Measurements from ENCODE around the gene CLK4. TPM values are rescaled to one million over a fixed set of nuclear protein-coding genes. Genes with fewer than 3 reads are reported as not detected.

Gene CLK4
- total RNA-seq, 2 donors from 2014 or later: 9.6 to 17.3 TPM

GRCh38 chr5:178555005-178555404 is 71.8 kb downstream of the CLK4 start:
- DNase-seq (ENCODE audit: low spot score): no peak
- no peaks in the 10 kb centered on the region for H3K36me3 ChIP-seq
- H3K27ac ChIP-seq: no peak overlapping the region
- H3K4me3 ChIP-seq: no peak overlapping the region
- no peaks in the 10 kb centered on the region for H3K4me1 ChIP-seq
- no peaks in the 10 kb centered on the region for H3K9me3 ChIP-seq
- H3K27me3 ChIP-seq: no peaks in the 10 kb centered on the region
- TF ChIP-seq, protein P1, sequence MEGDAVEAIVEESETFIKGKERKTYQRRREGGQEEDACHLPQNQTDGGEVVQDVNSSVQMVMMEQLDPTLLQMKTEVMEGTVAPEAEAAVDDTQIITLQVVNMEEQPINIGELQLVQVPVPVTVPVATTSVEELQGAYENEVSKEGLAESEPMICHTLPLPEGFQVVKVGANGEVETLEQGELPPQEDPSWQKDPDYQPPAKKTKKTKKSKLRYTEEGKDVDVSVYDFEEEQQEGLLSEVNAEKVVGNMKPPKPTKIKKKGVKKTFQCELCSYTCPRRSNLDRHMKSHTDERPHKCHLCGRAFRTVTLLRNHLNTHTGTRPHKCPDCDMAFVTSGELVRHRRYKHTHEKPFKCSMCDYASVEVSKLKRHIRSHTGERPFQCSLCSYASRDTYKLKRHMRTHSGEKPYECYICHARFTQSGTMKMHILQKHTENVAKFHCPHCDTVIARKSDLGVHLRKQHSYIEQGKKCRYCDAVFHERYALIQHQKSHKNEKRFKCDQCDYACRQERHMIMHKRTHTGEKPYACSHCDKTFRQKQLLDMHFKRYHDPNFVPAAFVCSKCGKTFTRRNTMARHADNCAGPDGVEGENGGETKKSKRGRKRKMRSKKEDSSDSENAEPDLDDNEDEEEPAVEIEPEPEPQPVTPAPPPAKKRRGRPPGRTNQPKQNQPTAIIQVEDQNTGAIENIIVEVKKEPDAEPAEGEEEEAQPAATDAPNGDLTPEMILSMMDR (IDR thresholded peaks at IDR 0.05): no peak

- Histone ChIP-seq H3K27ac (no peak overlapping the region), H3K4me1 (no peaks in the 10 kb centered on the region), H3K36me3 (no peaks in the 10 kb centered on the region), H3K27me3 (no peaks in the 10 kb centered on the region), H3K9me3 (no peaks in the 10 kb centered on the region), H3K4me3 (no peak overlapping the region)
- TF ChIP-seq, protein P1 (IDR thresholded peaks at IDR 0.05): no peak
- DNase-seq (ENCODE audit: low spot score): no peak
Observed at GRCh38 chr5:178554311-178554710, 72.5 kb downstream of the CLK4 start.

GRCh38 chr5:178553517-178553916 is 73.3 kb downstream of the CLK4 start:
- H3K36me3 ChIP-seq: no peaks in the 10 kb centered on the region
- DNase-seq (ENCODE audit: low spot score): no peak
- TF ChIP-seq, protein P1 (IDR thresholded peaks at IDR 0.05): no peak

More at GRCh38 chr5:178553517-178553916, 73.3 kb downstream of the CLK4 start:
- Histone ChIP-seq H3K4me1 (no peaks in the 10 kb centered on the region), H3K27me3 (no peaks in the 10 kb centered on the region), H3K27ac (no peak overlapping the region), H3K9me3 (no peaks in the 10 kb centered on the region), H3K4me3 (no peak overlapping the region)

Other genes with a start within 250 kb of the CLK4 start
- gene COL23A1, start 36.7 kb downstream of the CLK4 start, total RNA-seq: 1 to 10 TPM; 5.7 to 6.8 TPM
- gene ZNF354A, start 103.6 kb upstream of the CLK4 start, total RNA-seq: 1 to 10 TPM; 6.4 to 8.1 TPM
- gene ZNF354B, start 232.9 kb upstream of the CLK4 start, total RNA-seq: 1 to 10 TPM; 4.6 to 8.2 TPM

Measured in right atrium auricular region (tissue), 2 donors.